ENCODE measurements around the gene MYT1.

GRCh38 chr20:64233725-64234124, 69.5 kb downstream of the MYT1 start:
- TF ChIP-seq CTCF (IDR thresholded peaks at IDR 0.05; ENCODE audit: low read length) (no peak), EZH2 (optimal IDR thresholded peaks at IDR 0.05; ENCODE audit: low read depth, low read length) (no peak), EZH2phosphoT487 (IDR thresholded peaks at IDR 0.05; ENCODE audit: low read length) (no peak)
